ENCODE results near the gene ASB11.
A peak's percentile ranks its signal among the peaks of the same experiment; 100 is the strongest.

ASB11 gene

DNA sequence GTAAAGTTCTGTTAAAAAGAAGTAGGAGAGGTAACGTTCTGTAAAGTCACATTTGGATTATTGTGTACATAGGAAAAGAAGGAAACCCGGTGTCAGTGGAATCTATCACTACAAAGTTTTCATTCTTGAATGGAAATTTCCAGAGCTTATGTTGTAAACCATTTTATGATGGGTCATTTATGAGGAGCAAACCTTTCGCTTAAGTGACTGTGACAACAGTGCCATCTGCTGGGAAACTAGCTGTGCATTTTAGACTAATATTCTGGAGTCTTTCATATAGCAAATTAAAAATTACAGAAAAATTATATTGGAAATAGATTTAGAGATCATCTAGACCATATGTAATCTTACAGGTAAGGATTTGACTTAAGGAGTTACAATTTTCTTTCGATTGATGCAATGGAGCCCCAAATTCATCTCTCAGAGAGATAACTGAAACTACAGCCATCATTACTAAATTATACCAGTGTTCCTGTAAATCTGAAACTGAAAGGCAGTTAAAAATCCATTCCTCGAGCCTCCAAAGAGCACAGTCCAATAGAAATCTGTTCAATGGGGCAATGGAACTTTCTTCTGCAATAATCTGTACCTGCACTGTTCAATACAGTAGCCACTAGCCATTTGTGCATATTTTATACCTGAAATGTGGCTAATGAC lies 72.4 kb downstream of the ASB11 start:
- TF ChIP-seq, protein P1, sequence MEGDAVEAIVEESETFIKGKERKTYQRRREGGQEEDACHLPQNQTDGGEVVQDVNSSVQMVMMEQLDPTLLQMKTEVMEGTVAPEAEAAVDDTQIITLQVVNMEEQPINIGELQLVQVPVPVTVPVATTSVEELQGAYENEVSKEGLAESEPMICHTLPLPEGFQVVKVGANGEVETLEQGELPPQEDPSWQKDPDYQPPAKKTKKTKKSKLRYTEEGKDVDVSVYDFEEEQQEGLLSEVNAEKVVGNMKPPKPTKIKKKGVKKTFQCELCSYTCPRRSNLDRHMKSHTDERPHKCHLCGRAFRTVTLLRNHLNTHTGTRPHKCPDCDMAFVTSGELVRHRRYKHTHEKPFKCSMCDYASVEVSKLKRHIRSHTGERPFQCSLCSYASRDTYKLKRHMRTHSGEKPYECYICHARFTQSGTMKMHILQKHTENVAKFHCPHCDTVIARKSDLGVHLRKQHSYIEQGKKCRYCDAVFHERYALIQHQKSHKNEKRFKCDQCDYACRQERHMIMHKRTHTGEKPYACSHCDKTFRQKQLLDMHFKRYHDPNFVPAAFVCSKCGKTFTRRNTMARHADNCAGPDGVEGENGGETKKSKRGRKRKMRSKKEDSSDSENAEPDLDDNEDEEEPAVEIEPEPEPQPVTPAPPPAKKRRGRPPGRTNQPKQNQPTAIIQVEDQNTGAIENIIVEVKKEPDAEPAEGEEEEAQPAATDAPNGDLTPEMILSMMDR (IDR thresholded peaks at IDR 0.05), result peak; percentile 58

DNA sequence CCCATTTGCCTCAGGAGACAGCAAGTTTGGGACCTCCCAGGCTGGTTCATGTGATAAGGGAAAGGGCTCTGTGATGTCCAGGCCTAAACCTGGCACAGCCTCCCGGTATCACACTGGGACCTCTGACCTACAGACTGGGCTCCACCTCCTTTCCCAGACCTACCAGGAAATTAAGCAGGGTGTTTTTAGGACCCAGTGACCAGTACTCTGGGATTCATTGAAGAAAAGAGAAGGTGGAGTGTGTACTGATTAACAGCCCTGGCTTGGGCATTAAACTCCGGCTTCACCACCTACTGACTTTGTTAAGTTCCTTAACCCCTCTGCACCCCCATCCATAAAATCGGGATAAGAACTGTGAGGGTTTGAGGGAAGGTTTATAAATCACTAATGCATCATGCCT lies 74.1 kb downstream of the ASB11 start:
- TF ChIP-seq, protein P1 (IDR thresholded peaks at IDR 0.05), result no peak

DNA sequence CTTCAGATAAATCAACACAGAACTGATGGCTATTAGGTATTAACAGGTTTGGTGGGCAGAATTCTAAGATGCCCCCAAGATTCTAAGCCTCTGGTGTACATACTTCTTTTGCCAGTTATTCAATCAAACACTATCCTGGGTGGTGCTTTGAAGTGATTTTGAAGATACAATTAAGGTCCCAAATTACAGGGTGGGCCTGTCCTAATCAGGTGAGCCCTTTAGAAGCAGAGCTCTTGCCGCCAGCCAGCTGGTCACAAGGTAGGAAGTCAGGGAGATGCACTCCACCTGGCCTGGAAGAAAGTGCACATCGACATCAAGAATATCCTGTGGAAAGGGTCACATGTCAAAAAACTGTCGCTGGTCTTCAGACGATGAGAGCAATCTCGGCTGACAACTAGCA lies 75.0 kb downstream of the ASB11 start:
- TF ChIP-seq, protein P1 (IDR thresholded peaks at IDR 0.05), result no peak

DNA sequence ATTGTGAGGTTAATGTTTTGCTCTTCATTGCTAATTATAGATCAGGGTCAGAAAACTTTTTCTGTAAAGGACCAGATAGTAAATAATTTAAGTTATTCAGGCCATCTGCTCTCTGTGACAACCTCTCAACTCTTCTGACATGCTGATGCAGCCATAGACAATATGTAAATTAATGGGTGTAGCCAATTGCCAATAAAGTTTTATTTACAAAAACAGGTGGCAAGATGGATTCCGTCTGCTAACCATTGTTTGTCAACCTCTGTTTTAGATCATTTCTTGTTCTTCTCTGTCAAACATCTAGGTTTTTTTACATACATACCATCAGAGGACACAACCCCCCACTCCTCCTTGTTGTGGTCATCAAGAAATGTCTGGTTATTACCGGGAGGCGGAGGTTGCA lies 79.3 kb downstream of the ASB11 start:
- TF ChIP-seq, protein P1 (IDR thresholded peaks at IDR 0.05), result no peak

DNA sequence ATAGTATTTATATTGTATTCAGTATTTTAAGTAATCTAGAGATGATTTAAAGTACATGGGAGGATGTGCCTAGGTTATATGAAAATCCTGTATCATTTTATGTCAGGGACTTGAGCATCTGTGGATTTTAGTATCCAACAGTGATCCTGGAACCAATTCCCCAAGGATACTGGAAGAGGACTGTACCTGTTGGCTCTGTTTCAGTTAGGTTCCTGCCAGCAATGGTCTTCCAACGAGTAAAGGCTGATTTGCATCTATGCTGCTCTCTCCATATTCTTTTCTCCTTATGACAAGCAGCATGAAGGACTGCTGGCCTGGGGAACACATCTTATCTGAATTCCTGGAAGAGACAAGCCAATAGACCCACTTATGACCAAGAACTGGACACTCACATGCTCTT lies 80.4 kb downstream of the ASB11 start:
- TF ChIP-seq, protein P1 (IDR thresholded peaks at IDR 0.05), result no peak

DNA sequence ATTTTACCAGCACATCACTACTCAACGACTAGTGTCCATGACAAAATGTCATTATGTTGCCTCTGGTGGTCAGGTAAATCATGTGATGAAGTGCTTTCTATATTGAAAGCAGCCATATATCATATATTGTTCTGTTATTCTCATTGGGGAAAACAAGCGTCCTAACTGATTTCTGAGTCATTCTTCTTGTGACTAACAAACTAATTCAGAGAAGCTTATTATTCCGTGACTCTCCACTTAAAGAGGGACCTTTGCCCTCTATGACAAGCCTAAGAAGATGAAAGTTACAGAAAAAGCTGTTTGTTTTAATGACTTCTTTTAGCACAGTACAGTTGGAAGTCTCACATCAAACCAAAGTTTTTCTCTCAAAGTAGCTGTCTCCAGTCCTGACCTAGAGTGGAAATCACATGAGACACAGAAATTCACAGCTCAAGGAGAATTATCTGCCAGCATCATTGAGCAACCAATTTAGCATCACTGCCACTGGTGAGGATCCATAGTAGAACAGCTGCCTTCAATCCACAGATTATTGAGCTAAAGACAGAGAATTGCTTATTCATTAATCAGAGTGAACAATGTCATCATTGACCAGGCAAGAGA lies 81.9 kb downstream of the ASB11 start:
- TF ChIP-seq, protein P1 (IDR thresholded peaks at IDR 0.05), result no peak

Measured in LNCAP (cell line).